GM21786 (cell line): ENCODE data around the gene MAMDC2.
"Not testable (repeated sequence)": the region's sequence is repeated elsewhere in the genome, so short reads cannot be mapped to it uniquely, and the experiment has no call there.

Experiments
- ATAC-seq: cut with Tn5 transposase; IDR thresholded peaks from one replicate; pipeline ENCODE4 v1.9.1; 2021; ENCODE audit not compliant: unreplicated experiment

Gene MAMDC2

GRCh38 chr9:70036641-70037040 lies 7.0 kb upstream of the MAMDC2 start:
- no peak for ATAC-seq

GRCh38 chr9:70038171-70038621 lies 5.5 kb upstream of the MAMDC2 start:
- not testable (repeated sequence) for ATAC-seq

- ATAC-seq = no peak
Observed at GRCh38 chr9:70040376-70040903, 3.2 kb upstream of the MAMDC2 start.

- ATAC-seq = no peak
Observed at GRCh38 chr9:70042461-70043215, 1.0 kb upstream of the MAMDC2 start.

- ATAC-seq = no peak
Observed at GRCh38 chr9:70043285-70043684, 363 bp upstream of the MAMDC2 start.

- no peak for ATAC-seq
Observed at GRCh38 chr9:70044490-70045307, 1.1 kb downstream of the MAMDC2 start.

GRCh38 chr9:70045452-70045851 lies 1.8 kb downstream of the MAMDC2 start:
- ATAC-seq = no peak

GRCh38 chr9:70046274-70047070 lies 2.8 kb downstream of the MAMDC2 start:
- ATAC-seq = no peak

- ATAC-seq = no peak
Observed at GRCh38 chr9:70049236-70049635, 5.6 kb downstream of the MAMDC2 start.

GRCh38 chr9:70049672-70050271 lies 6.1 kb downstream of the MAMDC2 start:
- no peak for ATAC-seq

GRCh38 chr9:70052768-70053167 lies 9.1 kb downstream of the MAMDC2 start:
- ATAC-seq = no peak

- ATAC-seq = no peak
Observed at GRCh38 chr9:70053864-70054263, 10.2 kb downstream of the MAMDC2 start.

GRCh38 chr9:70054521-70054920 lies 10.9 kb downstream of the MAMDC2 start:
- no peak for ATAC-seq

GRCh38 chr9:70055406-70056210 lies 12.0 kb downstream of the MAMDC2 start:
- ATAC-seq = no peak

- ATAC-seq = no peak
Observed at GRCh38 chr9:70056211-70056944, 12.7 kb downstream of the MAMDC2 start.

GRCh38 chr9:70058569-70059116 lies 15.0 kb downstream of the MAMDC2 start:
- no peak for ATAC-seq

- no peak for ATAC-seq
Observed at GRCh38 chr9:70060148-70060882, 16.7 kb downstream of the MAMDC2 start.

- peak; percentile 95 for ATAC-seq
Observed at GRCh38 chr9:70060883-70061507, 17.3 kb downstream of the MAMDC2 start.
